Measurements from ENCODE around the gene ADAMTS2.

GRCh38 chr5:179369530-179369884 lies 24.2 kb upstream of the ADAMTS2 start:
- TF ChIP-seq CTCF (IDR thresholded peaks at IDR 0.05; ENCODE audit: insufficient read depth, low read depth, low read length) (no peak), EZH2 (IDR thresholded peaks at IDR 0.05; ENCODE audit: insufficient read depth, low read length) (no peak)

Data from astrocyte (in vitro differentiated cells and primary cell).